DND-41 (cell line): ENCODE results near the gene NEDD4.

Experiments
- CTCF ChIP-seq: IDR thresholded peaks from 2 replicates; pipeline ENCODE4 v1.5.1; 2012; ENCODE audit warnings: borderline replicate concordance, low read length, moderate library complexity, mild to moderate bottlenecking; ENCODE audit not compliant: poor library complexity, severe bottlenecking; ENCODE audit errors: extremely low read depth
- EZH2 ChIP-seq: IDR thresholded peaks from 3 replicates; pipeline ENCODE4 v1.6.1; 2012; ENCODE audit warnings: borderline replicate concordance, low read depth, mild to moderate bottlenecking, moderate library complexity, low read length, inconsistent platforms; ENCODE audit not compliant: severe bottlenecking

- TF ChIP-seq CTCF (no peak), EZH2 (no peak)
Observed at GRCh38 chr15:55937040-55937439, 56.4 kb downstream of the NEDD4 start.
